ENCODE measurements around the gene ZNF831. TPM values are rescaled to one million over a fixed set of nuclear protein-coding genes. Genes with fewer than 3 reads are reported as not detected.

The ZNF831 gene
- total RNA-seq, 6 experiments from 2014 or later = 0.04 to 0.25 (median 0.07) TPM

GRCh38 chr20:59151820-59152219 lies 11.8 kb upstream of the ZNF831 start:
- Histone ChIP-seq H3K9me3 (no peaks in the 10 kb centered on the region), H3K27me3 (no peaks in the 10 kb centered on the region), H3K36me3 (no peaks in the 10 kb centered on the region), H3K4me3 (no peak overlapping the region), H3K4me1 (peaks cover 0 to 5% (median 0%) of the 10 kb centered on the region in 4 donors), H3K27ac (no peak overlapping the region)
- intact Hi-C loops (cut with DNase I) = no loop called here
- TF ChIP-seq, protein P1, sequence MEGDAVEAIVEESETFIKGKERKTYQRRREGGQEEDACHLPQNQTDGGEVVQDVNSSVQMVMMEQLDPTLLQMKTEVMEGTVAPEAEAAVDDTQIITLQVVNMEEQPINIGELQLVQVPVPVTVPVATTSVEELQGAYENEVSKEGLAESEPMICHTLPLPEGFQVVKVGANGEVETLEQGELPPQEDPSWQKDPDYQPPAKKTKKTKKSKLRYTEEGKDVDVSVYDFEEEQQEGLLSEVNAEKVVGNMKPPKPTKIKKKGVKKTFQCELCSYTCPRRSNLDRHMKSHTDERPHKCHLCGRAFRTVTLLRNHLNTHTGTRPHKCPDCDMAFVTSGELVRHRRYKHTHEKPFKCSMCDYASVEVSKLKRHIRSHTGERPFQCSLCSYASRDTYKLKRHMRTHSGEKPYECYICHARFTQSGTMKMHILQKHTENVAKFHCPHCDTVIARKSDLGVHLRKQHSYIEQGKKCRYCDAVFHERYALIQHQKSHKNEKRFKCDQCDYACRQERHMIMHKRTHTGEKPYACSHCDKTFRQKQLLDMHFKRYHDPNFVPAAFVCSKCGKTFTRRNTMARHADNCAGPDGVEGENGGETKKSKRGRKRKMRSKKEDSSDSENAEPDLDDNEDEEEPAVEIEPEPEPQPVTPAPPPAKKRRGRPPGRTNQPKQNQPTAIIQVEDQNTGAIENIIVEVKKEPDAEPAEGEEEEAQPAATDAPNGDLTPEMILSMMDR (IDR thresholded peaks at IDR 0.05) = no peak
- TF ChIP-seq POLR2A (IDR thresholded peaks at IDR 0.05) = no peak
- 77% methylated on average over 5 of the region's 5 CpGs for WGBS (ENCODE audit: insufficient coverage, low coverage, low lambda C conversion rate, missing lambda C conversion rate)
- no peak for DNase-seq
- no peak for ATAC-seq

DNA sequence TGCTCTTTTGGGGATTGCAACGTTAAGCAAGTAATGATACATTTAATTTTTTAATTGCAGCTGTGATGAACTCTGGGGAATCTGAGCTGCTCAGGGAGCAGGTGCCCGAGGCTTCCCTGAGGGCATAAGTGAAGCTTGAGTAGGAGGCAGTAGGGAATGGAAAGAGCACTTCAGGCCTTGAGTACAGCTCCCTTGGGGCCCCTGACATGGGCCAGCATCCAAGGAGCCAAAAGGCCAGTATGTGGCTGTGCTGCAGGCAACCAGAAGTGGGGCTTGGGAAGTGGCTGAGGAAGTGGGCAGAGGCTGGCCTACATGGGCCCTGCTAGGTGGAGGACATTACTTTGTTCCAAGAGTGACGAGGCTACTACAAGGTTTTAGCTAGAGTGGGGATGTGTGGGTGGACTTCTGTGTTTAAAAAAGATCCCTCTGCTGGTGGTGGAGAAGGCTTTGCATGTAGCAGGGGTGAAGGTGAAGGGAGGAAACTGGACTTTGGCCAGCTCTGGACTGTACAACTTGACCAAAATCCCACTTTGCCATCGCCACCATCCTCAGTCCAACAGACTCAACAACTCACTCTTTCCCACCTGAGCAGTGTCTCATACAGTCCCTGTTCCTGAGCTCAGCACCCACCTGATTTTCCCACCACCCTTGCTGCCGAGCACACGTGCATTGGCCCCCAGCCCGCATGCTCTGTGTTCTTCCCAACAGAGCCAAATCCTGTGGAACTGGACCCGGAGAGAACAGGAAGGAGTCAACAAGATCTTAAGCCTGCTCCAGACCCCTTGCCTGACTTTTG lies 10.9 kb upstream of the ZNF831 start:
- no peak overlapping the region for H3K4me3 ChIP-seq
- intact Hi-C loops (cut with DNase I) = no loop called here
- no peak for TF ChIP-seq POLR2A (IDR thresholded peaks at IDR 0.05)
- TF ChIP-seq, protein P1 (IDR thresholded peaks at IDR 0.05) = no peak
- H3K27ac ChIP-seq = no peak overlapping the region
- H3K4me1 ChIP-seq = peaks cover 0 to 5% (median 0%) of the 10 kb centered on the region in 4 donors
- no peaks in the 10 kb centered on the region for H3K36me3 ChIP-seq
- H3K9me3 ChIP-seq = no peaks in the 10 kb centered on the region
- DNase-seq = no peak
- H3K27me3 ChIP-seq = no peaks in the 10 kb centered on the region
- 68% methylated on average over 7 of the region's 8 CpGs for WGBS (ENCODE audit: insufficient coverage, low coverage, low lambda C conversion rate, missing lambda C conversion rate)
- ATAC-seq = peak in 2 of 4 donors; percentile 5 to 18

- H3K27me3 ChIP-seq = no peaks in the 10 kb centered on the region
- TF ChIP-seq, protein P1 (IDR thresholded peaks at IDR 0.05) = no peak
- no peak for TF ChIP-seq POLR2A (IDR thresholded peaks at IDR 0.05)
- DNase-seq (peak; percentile 64 to 85 (median 85)), ATAC-seq (peak; percentile 83 to 96 (median 92))
- H3K36me3 ChIP-seq = no peaks in the 10 kb centered on the region
- WGBS (ENCODE audit: insufficient coverage, low coverage, low lambda C conversion rate, missing lambda C conversion rate) = 38% methylated on average over 4 of the region's 8 CpGs
- intact Hi-C loops (cut with DNase I) = no loop called here
- no peaks in the 10 kb centered on the region for H3K9me3 ChIP-seq
- H3K4me1 ChIP-seq = peaks cover 0 to 5% (median 0%) of the 10 kb centered on the region in 4 donors
- no peak overlapping the region for H3K4me3 ChIP-seq
- no peak overlapping the region for H3K27ac ChIP-seq
Measured at GRCh38 chr20:59153355-59153681, 10.3 kb upstream of the ZNF831 start.

DNA sequence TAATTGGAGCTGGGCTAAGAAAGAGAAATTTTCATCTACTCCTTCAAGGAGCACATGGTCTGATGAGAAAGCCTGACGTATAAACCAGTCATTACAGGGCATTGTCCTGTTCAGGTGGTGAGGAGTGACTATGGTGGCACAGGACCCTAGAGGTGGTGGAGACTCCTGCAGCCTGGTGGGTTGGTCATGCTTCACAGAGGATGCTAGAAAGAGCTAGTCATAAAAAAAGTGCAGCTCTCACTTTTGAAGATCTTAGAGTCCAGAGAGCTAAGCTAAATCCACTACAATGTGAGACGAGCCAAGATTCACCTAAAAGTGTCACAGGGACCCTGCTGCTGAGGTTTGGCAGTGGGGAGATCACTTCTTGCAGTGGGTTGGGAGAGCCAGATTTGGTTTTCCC lies 9.8 kb upstream of the ZNF831 start:
- DNase-seq = no peak
- TF ChIP-seq, protein P1 (IDR thresholded peaks at IDR 0.05) = no peak
- TF ChIP-seq POLR2A (IDR thresholded peaks at IDR 0.05) = no peak
- no peak overlapping the region for H3K4me3 ChIP-seq
- no peaks in the 10 kb centered on the region for H3K9me3 ChIP-seq
- H3K36me3 ChIP-seq = no peaks in the 10 kb centered on the region
- H3K4me1 ChIP-seq = peaks cover 0 to 5% (median 0%) of the 10 kb centered on the region in 4 donors
- intact Hi-C loops (cut with DNase I) = no loop called here
- H3K27ac ChIP-seq = no peak overlapping the region
- no peak for ATAC-seq
- WGBS (ENCODE audit: insufficient coverage, low coverage, low lambda C conversion rate, missing lambda C conversion rate) = 63% methylated on average over 2 of the region's 2 CpGs
- H3K27me3 ChIP-seq = no peaks in the 10 kb centered on the region
